AG04450 (cell line): ENCODE measurements around the gene ZNF358. TPM values are rescaled to one million over a fixed set of nuclear protein-coding genes. Genes with fewer than 3 reads are reported as not detected.

Source experiments
- CTCF ChIA-PET: fragments of 300-600, 350-600 bp; formaldehyde crosslinking; extraction: SDS; loops from one replicate; lab custom pipeline; 2022; ENCODE audit warnings: antibody characterized with exemption, inconsistent platforms; lab: Charles Lee
- POLR2A ChIA-PET: fragments of 350-600 bp; formaldehyde crosslinking; extraction: SDS; loops from one replicate; lab custom pipeline; 2021; ENCODE audit warnings: antibody characterized with exemption, inconsistent platforms; lab: Yijun Ruan, JAX
- DNase-seq: peaks from one replicate; pipeline ENCODE4 v3.0.0-alpha.2; 2011; ENCODE audit warnings: low read depth, low spot score
- H3K27ac ChIP-seq: one replicate; pipeline ENCODE4 v1.5.1; 2012; ENCODE audit warnings: low read depth, low read length, control low read depth
- H3K27me3 ChIP-seq: one replicate; pipeline ENCODE4 v1.6.0; 2012; ENCODE audit warnings: low read length; ENCODE audit not compliant: control insufficient read depth, insufficient read depth
- H3K4me3 ChIP-seq: 2 replicates; pipeline ENCODE4 v1.5.1; 2011; ENCODE audit warnings: mild to moderate bottlenecking, low read depth, low read length, control low read depth
- H3K9me3 ChIP-seq: 2 replicates; pipeline ENCODE4 v1.5.1; 2012; ENCODE audit warnings: low read length; ENCODE audit not compliant: control insufficient read depth, insufficient read depth
- CTCF ChIP-seq: IDR thresholded peaks from 2 replicates; pipeline ENCODE4 v1.5.1; 2011; ENCODE audit warnings: low read depth, low read length, control low read depth, inconsistent platforms
- polyA plus RNA-seq: library from polyadenylated mRNA; depleted of rRNA; stranded (reverse); fragments of >200 nt; gene quantifications from 2 replicates; pipeline ENCODE4 v1.2.3, GENCODE V29; 2011

Gene ZNF358
- polyA plus RNA-seq, 1 experiment = 20.7 TPM

- no peaks in the 10 kb centered on the region; the same call in 1 of the 2 replicates for H3K9me3 ChIP-seq
- no peak overlapping the region for H3K4me3 ChIP-seq
- H3K27ac ChIP-seq = no peak overlapping the region
- TF ChIP-seq CTCF = no peak
- ChIA-PET CTCF (interaction anchor here (0.5 kb wide), 1 partner anchor 10 kb away, joined by 3 read pairs; no protein-coding TSS in a partner anchor), POLR2A (no interaction called here)
- no peak for DNase-seq
- H3K27me3 ChIP-seq = no peaks in the 10 kb centered on the region
These were observed 1.9 kb upstream of the ZNF358 start for GRCh38 chr19:7513809-7514642.

GRCh38 chr19:7515110-7515644 is 726 bp upstream of the ZNF358 start:
- CTCF ChIA-PET = no interaction called here

GRCh38 chr19:7516333-7516732 is 430 bp downstream of the ZNF358 start:
- POLR2A ChIA-PET = interaction anchor here (0.5 to 2.5 kb wide), 5 partner anchors 10 to 118 kb away, joined by 3 to 6 read pairs (median 3); no protein-coding TSS in a partner anchor
- CTCF ChIA-PET = no interaction called here
- Histone ChIP-seq H3K4me3 (peak overlapping the region; percentile 75), H3K9me3 (no peaks in the 10 kb centered on the region; the same call in 1 of the 2 replicates), H3K27ac (no peak overlapping the region), H3K27me3 (no peaks in the 10 kb centered on the region)
- TF ChIP-seq CTCF = no peak
- no peak for DNase-seq

More at GRCh38 chr19:7515110-7515644, 726 bp upstream of the ZNF358 start:
- TF ChIP-seq CTCF = no peak
- no peak for DNase-seq
- H3K9me3 ChIP-seq = no peaks in the 10 kb centered on the region; the same call in 1 of the 2 replicates
- POLR2A ChIA-PET = interaction anchor here (0.5 to 2.5 kb wide), 5 partner anchors 9 to 161 kb away, joined by 3 to 6 read pairs (median 4); no protein-coding TSS in a partner anchor
- H3K27me3 ChIP-seq = no peaks in the 10 kb centered on the region
- H3K4me3 ChIP-seq = peak overlapping the region; percentile 67
- peak overlapping the region; percentile 57 for H3K27ac ChIP-seq

- CTCF ChIA-PET = no interaction called here
- TF ChIP-seq CTCF = no peak
- Histone ChIP-seq H3K27ac (no peak overlapping the region), H3K9me3 (no peaks in the 10 kb centered on the region; the same call in 1 of the 2 replicates), H3K27me3 (no peaks in the 10 kb centered on the region), H3K4me3 (peak overlapping the region; percentile 75)
- POLR2A ChIA-PET = interaction anchor here (0.5 to 2.5 kb wide), 4 partner anchors 11 to 119 kb away, joined by 3 to 6 read pairs (median 4); no protein-coding TSS in a partner anchor
- DNase-seq = no peak
These were observed 975 bp downstream of the ZNF358 start for GRCh38 chr19:7516878-7517277.
